Bronchial epithelial cell (primary cell): Measurements from ENCODE around the gene HHIPL1. TPM values are rescaled to one million over a fixed set of nuclear protein-coding genes. Genes with fewer than 3 reads are reported as not detected.

ENCODE experiments used
- DNase-seq: peaks from one replicate; pipeline ENCODE4 v3.0.0-alpha.2; 2010; ENCODE audit warnings: low read depth
- FAIRE-seq: peaks from 2 replicates; lab custom pipeline; 2011; peaks lifted over from hg19 to GRCh38; lab: Jason Lieb, UNC
- H3K27me3 ChIP-seq: 2 replicates; pipeline ENCODE4 v1.5.1; 2011; ENCODE audit warnings: low read length; ENCODE audit not compliant: control insufficient read depth, insufficient read depth
- H3K36me3 ChIP-seq: 2 replicates; pipeline ENCODE4 v1.5.1; 2011; ENCODE audit warnings: low read length; ENCODE audit not compliant: control insufficient read depth, insufficient read depth
- H3K4me3 ChIP-seq: 2 replicates; pipeline ENCODE4 v1.5.1; 2011; ENCODE audit warnings: mild to moderate bottlenecking, low read depth, low read length, control low read depth
- total RNA-seq: library from RNA; depleted of rRNA; stranded (reverse); fragments of >200 nt; gene quantifications from 2 replicates; pipeline ENCODE4 v1.2.1, GENCODE V29; 2014
- TF ChIP-seq, protein P1 (sequence below): IDR thresholded peaks from 2 replicates; pipeline ENCODE4 v1.5.1; 2011; ENCODE audit warnings: mild to moderate bottlenecking, moderate library complexity, low read length, control low read depth, inconsistent platforms; ENCODE audit not compliant: insufficient read depth, severe bottlenecking

HHIPL1 gene
- 0.53 and 1.2 TPM in 2 replicates for total RNA-seq

- no peaks in the 10 kb centered on the region for H3K36me3 ChIP-seq
- TF ChIP-seq, protein P1, sequence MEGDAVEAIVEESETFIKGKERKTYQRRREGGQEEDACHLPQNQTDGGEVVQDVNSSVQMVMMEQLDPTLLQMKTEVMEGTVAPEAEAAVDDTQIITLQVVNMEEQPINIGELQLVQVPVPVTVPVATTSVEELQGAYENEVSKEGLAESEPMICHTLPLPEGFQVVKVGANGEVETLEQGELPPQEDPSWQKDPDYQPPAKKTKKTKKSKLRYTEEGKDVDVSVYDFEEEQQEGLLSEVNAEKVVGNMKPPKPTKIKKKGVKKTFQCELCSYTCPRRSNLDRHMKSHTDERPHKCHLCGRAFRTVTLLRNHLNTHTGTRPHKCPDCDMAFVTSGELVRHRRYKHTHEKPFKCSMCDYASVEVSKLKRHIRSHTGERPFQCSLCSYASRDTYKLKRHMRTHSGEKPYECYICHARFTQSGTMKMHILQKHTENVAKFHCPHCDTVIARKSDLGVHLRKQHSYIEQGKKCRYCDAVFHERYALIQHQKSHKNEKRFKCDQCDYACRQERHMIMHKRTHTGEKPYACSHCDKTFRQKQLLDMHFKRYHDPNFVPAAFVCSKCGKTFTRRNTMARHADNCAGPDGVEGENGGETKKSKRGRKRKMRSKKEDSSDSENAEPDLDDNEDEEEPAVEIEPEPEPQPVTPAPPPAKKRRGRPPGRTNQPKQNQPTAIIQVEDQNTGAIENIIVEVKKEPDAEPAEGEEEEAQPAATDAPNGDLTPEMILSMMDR, result no peak
- no peak for FAIRE-seq
- no peak for DNase-seq
- H3K4me3 ChIP-seq, result peak within 1 kb of the TSS; percentile 37
- H3K27me3 ChIP-seq, result peaks cover 2% of the 10 kb centered on the region
Measured at GRCh38 chr14:99644723-99645544, at the start of gene HHIPL1. TSS of gene HHIPL1 (plus strand) at chr14:99645129. CDS start at chr14:99645208, 79 bp downstream.

- Histone ChIP-seq H3K36me3 (no peaks in the 10 kb centered on the region), H3K27me3 (no peaks in the 10 kb centered on the region), H3K4me3 (no peak overlapping the region)
- DNase-seq (no peak), FAIRE-seq (no peak)
- TF ChIP-seq, protein P1, result no peak
Measured at GRCh38 chr14:99595524-99595923, 49.4 kb upstream of the HHIPL1 start.

DNA sequence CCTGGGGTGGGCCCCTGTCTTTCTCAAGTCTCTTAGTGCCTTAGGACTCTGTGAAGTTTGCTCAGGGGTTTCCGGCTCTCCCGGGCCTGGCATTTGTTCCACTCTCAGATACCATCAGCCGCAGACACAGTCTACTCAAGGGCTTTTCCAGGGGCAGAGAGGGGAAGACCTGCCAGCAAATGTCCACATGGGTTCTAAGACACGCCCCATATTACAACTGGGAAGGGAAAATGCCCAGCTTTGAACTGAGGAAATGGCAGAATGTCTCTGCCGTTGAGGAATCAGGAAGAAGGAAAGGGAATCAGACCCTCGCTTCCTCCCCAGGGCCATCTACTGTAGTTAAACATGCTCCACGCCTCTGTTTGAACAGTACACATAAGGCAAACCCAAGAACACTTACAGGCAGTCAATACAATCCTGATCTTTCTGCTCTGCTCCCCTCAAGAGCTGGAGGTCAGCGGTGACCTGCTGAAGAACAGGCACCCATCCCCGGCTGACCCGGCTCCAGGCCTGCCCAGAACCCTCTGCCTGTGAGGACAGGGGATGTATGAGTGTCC is 48.8 kb upstream of the HHIPL1 start:
- peak; percentile 27 for DNase-seq
- Histone ChIP-seq H3K4me3 (no peak overlapping the region), H3K36me3 (no peaks in the 10 kb centered on the region), H3K27me3 (no peaks in the 10 kb centered on the region)
- TF ChIP-seq, protein P1, result no peak
- FAIRE-seq, result no peak

DNA sequence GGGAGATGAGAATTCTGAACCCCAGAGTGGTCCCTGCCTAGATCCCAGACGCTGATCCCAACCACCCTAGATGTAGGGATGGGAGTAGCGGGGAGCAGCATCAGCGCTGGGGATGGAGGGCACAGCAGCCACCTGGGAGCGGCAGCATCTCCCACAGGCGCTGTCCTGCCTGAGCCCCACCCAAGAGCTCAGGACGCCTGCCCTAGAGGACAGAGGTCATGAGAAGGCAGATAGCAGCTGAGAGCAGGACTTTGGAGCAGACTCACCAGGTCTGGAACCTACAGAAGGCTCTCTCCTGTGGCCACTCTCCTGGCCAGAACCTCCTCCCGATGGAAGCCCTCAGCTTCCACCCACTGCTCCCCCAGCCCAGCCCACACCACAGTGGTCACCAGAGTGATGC is 48.2 kb upstream of the HHIPL1 start:
- FAIRE-seq (no peak), DNase-seq (no peak)
- Histone ChIP-seq H3K27me3 (no peaks in the 10 kb centered on the region), H3K36me3 (no peaks in the 10 kb centered on the region), H3K4me3 (no peak overlapping the region)
- TF ChIP-seq, protein P1, result no peak

GRCh38 chr14:99597911-99598600 is 46.9 kb upstream of the HHIPL1 start:
- DNase-seq (no peak), FAIRE-seq (no peak)
- TF ChIP-seq, protein P1, result no peak
- no peaks in the 10 kb centered on the region for H3K36me3 ChIP-seq
- no peak overlapping the region for H3K4me3 ChIP-seq
- H3K27me3 ChIP-seq, result no peaks in the 10 kb centered on the region
